Sigmoid colon (tissue), 7 donors: ENCODE data around the gene EPHA8. TPM values are rescaled to one million over a fixed set of nuclear protein-coding genes. Genes with fewer than 3 reads are reported as not detected.

Experiments
- DNase-seq: peaks from one replicate; pipeline ENCODE4 v3.0.0-alpha.2; 2019
- H3K27ac ChIP-seq, 4 donors: fragments of 200-600 bp; sonication (generic); one replicate each; pipeline ENCODE4 v1.5.1; 2016 to 2019; ENCODE audit warnings: mild to moderate bottlenecking in 1 of 4
- H3K27me3 ChIP-seq, 3 donors: fragments of 200-600 bp; sonication (generic); one replicate each; pipeline ENCODE4 v1.5.1; 2019; ENCODE audit warnings: mild to moderate bottlenecking in 1 of 3
- H3K36me3 ChIP-seq, 4 donors: fragments of 200-600 bp; sonication (generic); one replicate each; pipeline ENCODE4 v1.5.1; 2016 to 2019
- H3K4me1 ChIP-seq, 4 donors: fragments of 200-600 bp; sonication (generic); one replicate each; pipeline ENCODE4 v1.5.1; 2017 to 2019
- H3K4me3 ChIP-seq, 4 donors: fragments of 200-600 bp; sonication (generic); one replicate each; pipeline ENCODE4 v1.5.1; 2017 to 2019; ENCODE audit warnings: mild to moderate bottlenecking in 2 of 4, moderate library complexity in 1 of 4
- H3K9me3 ChIP-seq, 4 donors: fragments of 200-600 bp in 3 of 4; sonication (generic) in 3 of 4; one replicate each; pipeline versions ENCODE4 v1.5.1 to v1.6.1; 2013 to 2019
- EP300 ChIP-seq, 4 donors: sonication (generic); formaldehyde crosslinking; IDR thresholded peaks; one replicate each; pipeline ENCODE4 v1.6.1; 2017; ENCODE audit warnings: antibody characterized with exemption in 4 of 4
- POLR2A ChIP-seq, 2 donors: fragments of 450-650 bp; IDR thresholded peaks; one replicate each; pipeline ENCODE4 v1.6.1; 2016; ENCODE audit warnings: antibody characterized with exemption in 2 of 2, mild to moderate bottlenecking in 2 of 2, moderate library complexity in 2 of 2
- POLR2AphosphoS5 ChIP-seq, 4 donors: sonication (generic); formaldehyde crosslinking; IDR thresholded peaks; one replicate each; pipeline ENCODE4 v1.6.1; 2017; ENCODE audit warnings: antibody characterized with exemption in 4 of 4
- WGBS, 2 donors: extraction: QIAGEN DNeasy Blood & Tissue Kit; methylation state at CpG; one replicate each; pipeline ENCODE4 v1.1.7; 2013; 5-methylcytosine and 5-hydroxymethylcytosine counted together
- intact Hi-C: fragments of 100-400 bp; cut with DNase I; formaldehyde crosslinking; loops from one replicate; pipeline ENCODE4 v1.15.1; 2023
- polyA plus RNA-seq, 3 donors: library from polyadenylated mRNA; stranded (reverse); fragments of 200-250 nt; gene quantifications; one replicate each; pipeline ENCODE4 v1.2.3, GENCODE V29; 2013
- total RNA-seq, 4 donors: library from RNA; depleted of rRNA; stranded (reverse); fragments of >200 nt; gene quantifications; one replicate each; pipeline ENCODE4 v1.1.0, GENCODE V29; 2016
- TF ChIP-seq, protein P1 (sequence below), 4 experiments: fragments of 450-650 bp in 3 of 4; fragments of 200-600 bp in 1 of 4; IDR thresholded peaks; one replicate each; pipeline ENCODE4 v1.5.1; 2016 to 2019; ENCODE audit warnings: antibody characterized with exemption in 4 of 4, mild to moderate bottlenecking in 3 of 4, moderate library complexity in 2 of 4
- donor health status: healthy with polysubstance abuse.
- donor health status: Bipolar disorder and iron deficiency.
- donor health status: healthy.

EPHA8 gene
- total and polyA plus RNA-seq, 7 donors: not detected

DNA sequence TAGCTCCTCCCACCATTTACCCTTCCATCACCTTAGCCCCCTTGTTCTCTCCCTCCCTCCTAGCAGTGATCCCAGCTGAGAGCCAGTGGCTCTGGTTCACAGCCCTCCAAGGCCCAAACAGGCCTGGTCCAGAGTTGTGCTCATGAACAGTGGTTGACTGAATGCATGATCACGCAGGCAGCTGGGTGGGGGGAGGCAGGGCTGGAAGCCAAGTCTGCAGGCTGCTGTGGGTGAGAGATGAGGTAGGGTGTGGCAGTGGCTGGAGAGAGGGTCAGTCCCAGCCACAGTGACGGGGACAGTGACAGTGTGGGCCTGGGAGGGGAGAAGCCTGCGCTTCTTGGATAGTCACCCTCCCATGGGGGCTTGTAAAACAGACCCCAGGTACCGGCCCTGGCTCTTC, 22.2 kb downstream of the EPHA8 start:
- no peak overlapping the region for H3K4me3 ChIP-seq
- no peaks in the 10 kb centered on the region for H3K36me3 ChIP-seq
- intact Hi-C loops: no loop called here
- 80 to 86% methylated on average over 4 of the region's 4 CpGs for WGBS, 2 donors
- no peak overlapping the region for H3K27ac ChIP-seq
- TF ChIP-seq POLR2A (IDR thresholded peaks at IDR 0.05) (no peak), EP300 (IDR thresholded peaks at IDR 0.05) (no peak), POLR2AphosphoS5 (IDR thresholded peaks at IDR 0.05) (no peak)
- TF ChIP-seq, protein P1, sequence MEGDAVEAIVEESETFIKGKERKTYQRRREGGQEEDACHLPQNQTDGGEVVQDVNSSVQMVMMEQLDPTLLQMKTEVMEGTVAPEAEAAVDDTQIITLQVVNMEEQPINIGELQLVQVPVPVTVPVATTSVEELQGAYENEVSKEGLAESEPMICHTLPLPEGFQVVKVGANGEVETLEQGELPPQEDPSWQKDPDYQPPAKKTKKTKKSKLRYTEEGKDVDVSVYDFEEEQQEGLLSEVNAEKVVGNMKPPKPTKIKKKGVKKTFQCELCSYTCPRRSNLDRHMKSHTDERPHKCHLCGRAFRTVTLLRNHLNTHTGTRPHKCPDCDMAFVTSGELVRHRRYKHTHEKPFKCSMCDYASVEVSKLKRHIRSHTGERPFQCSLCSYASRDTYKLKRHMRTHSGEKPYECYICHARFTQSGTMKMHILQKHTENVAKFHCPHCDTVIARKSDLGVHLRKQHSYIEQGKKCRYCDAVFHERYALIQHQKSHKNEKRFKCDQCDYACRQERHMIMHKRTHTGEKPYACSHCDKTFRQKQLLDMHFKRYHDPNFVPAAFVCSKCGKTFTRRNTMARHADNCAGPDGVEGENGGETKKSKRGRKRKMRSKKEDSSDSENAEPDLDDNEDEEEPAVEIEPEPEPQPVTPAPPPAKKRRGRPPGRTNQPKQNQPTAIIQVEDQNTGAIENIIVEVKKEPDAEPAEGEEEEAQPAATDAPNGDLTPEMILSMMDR (IDR thresholded peaks at IDR 0.05): no peak
- H3K27me3 ChIP-seq: peaks cover 0 to 6% (median 4%) of the 10 kb centered on the region in 3 donors
- no peaks in the 10 kb centered on the region for H3K4me1 ChIP-seq
- H3K9me3 ChIP-seq: no peaks in the 10 kb centered on the region
- DNase-seq: no peak

DNA sequence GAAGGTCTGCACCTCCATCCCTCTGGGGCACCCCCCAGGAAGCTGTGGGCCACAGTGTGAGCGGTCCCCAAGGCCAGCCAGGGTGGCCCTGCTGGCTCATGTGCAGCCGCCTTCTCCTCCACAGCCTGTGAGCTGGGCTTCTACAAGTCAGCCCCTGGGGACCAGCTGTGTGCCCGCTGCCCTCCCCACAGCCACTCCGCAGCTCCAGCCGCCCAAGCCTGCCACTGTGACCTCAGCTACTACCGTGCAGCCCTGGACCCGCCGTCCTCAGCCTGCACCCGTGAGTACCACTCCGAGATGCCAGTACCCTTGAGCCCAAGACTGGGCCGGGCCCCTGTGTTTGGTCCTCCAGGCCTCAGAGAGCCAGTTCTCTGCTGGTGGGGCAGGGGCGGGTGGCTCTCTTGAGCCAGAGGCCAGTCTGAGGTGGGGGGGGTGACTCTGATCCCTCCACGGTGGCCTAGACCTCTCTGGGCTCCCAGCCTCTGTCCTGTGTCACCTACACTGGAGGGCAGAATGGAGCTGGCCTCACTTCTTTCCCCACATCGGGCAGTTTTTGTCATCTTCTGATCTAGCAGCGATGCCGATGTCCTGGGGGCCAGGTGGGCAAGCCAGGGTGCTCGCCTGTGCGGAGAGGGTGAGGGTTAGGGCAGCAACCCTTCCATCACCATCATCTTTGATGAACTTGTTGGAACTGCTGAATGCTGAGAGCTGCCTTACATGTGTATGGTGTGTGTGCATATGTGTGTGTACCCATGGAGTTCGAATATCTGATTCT, 23.3 kb downstream of the EPHA8 start:
- no peak for TF ChIP-seq POLR2A (IDR thresholded peaks at IDR 0.05)
- Histone ChIP-seq H3K27ac (no peak overlapping the region), H3K4me3 (no peak overlapping the region), H3K4me1 (no peaks in the 10 kb centered on the region), H3K36me3 (no peaks in the 10 kb centered on the region), H3K27me3 (peaks cover 0 to 9% (median 4%) of the 10 kb centered on the region in 3 donors), H3K9me3 (no peaks in the 10 kb centered on the region)
- DNase-seq: no peak
- intact Hi-C loops: no loop called here
- WGBS, 2 donors: 87 to 88% methylated on average over 19 of the region's 19 CpGs

DNA sequence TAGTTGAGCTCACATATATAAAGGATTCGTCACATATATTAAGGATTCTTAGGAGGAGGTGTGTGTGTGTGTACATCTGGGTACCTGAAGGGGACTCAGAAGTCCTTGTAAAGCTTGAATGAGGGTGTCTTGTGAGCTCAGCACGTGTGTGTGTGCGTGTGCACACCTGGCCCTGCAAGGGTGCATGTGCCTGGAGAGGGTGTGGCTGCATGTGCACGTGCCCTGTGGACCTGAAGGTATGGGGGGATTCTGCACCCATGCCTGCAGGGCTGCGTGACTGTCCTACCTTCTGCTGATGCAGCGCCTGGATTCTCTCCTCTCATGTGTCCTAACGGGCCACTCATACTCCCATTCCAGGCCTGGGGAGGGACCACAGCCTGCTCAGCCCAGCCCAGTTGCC, 24.0 kb downstream of the EPHA8 start:
- H3K9me3 ChIP-seq: no peaks in the 10 kb centered on the region
- H3K27me3 ChIP-seq: peaks cover 0 to 16% (median 4%) of the 10 kb centered on the region in 3 donors
- no peak for DNase-seq
- H3K4me1 ChIP-seq: no peaks in the 10 kb centered on the region
- no peak for TF ChIP-seq POLR2A (IDR thresholded peaks at IDR 0.05)
- TF ChIP-seq, protein P1 (IDR thresholded peaks at IDR 0.05): no peak
- intact Hi-C loops: no loop called here
- H3K36me3 ChIP-seq: no peaks in the 10 kb centered on the region
- H3K4me3 ChIP-seq: no peak overlapping the region
- WGBS, 2 donors: 57 to 82% methylated on average over 7 of the region's 7 CpGs
- no peak overlapping the region for H3K27ac ChIP-seq

DNA sequence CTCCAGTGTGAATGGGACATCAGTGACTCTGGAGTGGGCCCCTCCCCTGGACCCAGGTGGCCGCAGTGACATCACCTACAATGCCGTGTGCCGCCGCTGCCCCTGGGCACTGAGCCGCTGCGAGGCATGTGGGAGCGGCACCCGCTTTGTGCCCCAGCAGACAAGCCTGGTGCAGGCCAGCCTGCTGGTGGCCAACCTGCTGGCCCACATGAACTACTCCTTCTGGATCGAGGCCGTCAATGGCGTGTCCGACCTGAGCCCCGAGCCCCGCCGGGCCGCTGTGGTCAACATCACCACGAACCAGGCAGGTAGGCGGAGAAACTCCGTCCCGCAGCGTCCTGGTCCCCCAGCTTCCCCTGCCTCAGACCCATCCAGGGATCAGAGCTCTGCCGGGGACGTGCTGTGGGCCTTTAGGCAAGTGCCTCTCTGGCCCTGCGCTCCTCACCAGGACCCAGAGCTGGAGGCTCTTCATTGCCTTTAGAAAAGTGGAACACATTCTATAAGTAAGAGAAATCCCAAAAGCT, 25.7 kb downstream of the EPHA8 start:
- H3K9me3 ChIP-seq: no peaks in the 10 kb centered on the region
- H3K27me3 ChIP-seq: peaks cover 0 to 33% (median 18%) of the 10 kb centered on the region in 3 donors
- no peak overlapping the region for H3K4me3 ChIP-seq
- intact Hi-C loops: no loop called here
- no peak for DNase-seq
- no peaks in the 10 kb centered on the region for H3K36me3 ChIP-seq
- H3K27ac ChIP-seq: no peak overlapping the region
- no peak for TF ChIP-seq EP300 (IDR thresholded peaks at IDR 0.05)
- TF ChIP-seq POLR2AphosphoS5 (IDR thresholded peaks at IDR 0.05): no peak
- TF ChIP-seq, protein P1 (IDR thresholded peaks at IDR 0.05): no peak
- TF ChIP-seq POLR2A (IDR thresholded peaks at IDR 0.05): no peak
- H3K4me1 ChIP-seq: no peaks in the 10 kb centered on the region
- WGBS, 2 donors: 83 to 84% methylated on average over 24 of the region's 24 CpGs

DNA sequence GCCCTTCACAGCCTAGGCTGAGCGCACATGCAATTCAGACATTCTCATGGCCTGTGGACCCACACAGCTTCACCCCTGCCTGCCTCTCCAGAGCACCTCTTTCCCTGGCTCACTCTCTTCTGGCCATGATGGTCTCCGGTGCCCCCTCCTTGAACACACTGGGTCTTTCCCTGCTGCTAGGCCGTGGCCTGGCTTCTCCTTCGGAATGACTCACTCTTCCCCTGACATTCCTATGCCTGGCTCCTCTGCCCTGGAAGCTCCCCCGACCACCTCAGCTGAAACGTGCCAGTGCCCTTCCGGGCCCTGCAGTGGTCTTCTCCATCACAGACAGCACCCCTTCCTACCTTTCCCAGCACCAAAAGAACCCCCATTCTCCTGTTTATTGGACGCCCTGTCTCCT, 28.3 kb downstream of the EPHA8 start:
- Histone ChIP-seq H3K27ac (no peak overlapping the region), H3K9me3 (no peaks in the 10 kb centered on the region), H3K4me3 (no peak overlapping the region), H3K4me1 (no peaks in the 10 kb centered on the region), H3K27me3 (peaks cover 0 to 48% (median 19%) of the 10 kb centered on the region in 3 donors), H3K36me3 (no peaks in the 10 kb centered on the region)
- TF ChIP-seq, protein P1 (IDR thresholded peaks at IDR 0.05): no peak
- TF ChIP-seq POLR2A (IDR thresholded peaks at IDR 0.05): no peak
- no peak for TF ChIP-seq EP300 (IDR thresholded peaks at IDR 0.05)
- no peak for TF ChIP-seq POLR2AphosphoS5 (IDR thresholded peaks at IDR 0.05)
- intact Hi-C loops: no loop called here
- WGBS, 2 donors: 77% methylated on average over 8 of the region's 8 CpGs
- no peak for DNase-seq
